Amniotic epithelial cell (primary cell): ENCODE data around the gene ACAT2.
A peak's percentile ranks its signal among the peaks of the same experiment; 100 is the strongest.
"Not testable (repeated sequence)": the region's sequence is repeated elsewhere in the genome, so short reads cannot be mapped to it uniquely, and the experiment has no call there.

Source experiments
- DNase-seq: peaks from one replicate; pipeline ENCODE4 v3.0.0-alpha.2; 2010; ENCODE audit warnings: low read depth

ACAT2 gene

DNA sequence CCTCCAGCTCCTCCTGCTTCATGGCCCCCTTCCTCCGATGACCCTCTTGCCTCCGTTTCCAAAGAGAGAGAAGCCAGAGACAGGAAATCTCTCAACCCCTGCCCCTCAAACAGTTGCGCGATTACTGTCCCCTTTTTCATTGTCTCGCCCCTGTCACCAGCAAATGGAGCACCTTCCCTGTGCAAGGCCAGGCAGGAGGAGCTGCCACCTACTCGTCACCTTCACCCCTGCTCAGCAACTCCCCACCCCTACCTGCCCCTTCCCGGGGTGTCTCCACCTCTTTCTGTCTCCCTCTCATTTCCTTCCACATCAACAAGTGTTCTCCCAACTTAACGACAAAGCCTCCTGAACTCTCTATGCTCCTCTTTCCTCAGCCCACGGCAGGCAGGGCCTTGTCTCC lies 51.9 kb downstream of the ACAT2 start:
- no peak for DNase-seq

DNA sequence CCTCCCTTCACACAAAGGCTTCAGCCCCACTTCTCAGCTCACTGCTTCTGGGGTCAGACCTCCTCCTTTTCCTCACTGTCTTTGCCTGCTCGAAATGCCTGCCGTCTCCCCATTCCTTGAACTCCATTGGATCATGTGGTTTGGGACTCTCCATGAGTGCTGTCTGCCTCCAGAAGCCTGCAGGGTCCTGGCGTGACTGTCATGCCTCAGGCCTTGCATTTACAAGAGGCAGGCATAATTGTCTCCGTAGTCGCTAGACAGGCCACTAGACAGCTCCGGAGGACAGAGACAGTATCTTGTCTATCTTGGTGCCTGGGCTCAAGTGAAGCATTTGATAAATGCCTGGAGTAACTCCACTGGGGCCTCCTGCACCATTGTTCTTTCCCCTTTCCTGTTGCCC lies 53.6 kb downstream of the ACAT2 start:
- no peak for DNase-seq

DNA sequence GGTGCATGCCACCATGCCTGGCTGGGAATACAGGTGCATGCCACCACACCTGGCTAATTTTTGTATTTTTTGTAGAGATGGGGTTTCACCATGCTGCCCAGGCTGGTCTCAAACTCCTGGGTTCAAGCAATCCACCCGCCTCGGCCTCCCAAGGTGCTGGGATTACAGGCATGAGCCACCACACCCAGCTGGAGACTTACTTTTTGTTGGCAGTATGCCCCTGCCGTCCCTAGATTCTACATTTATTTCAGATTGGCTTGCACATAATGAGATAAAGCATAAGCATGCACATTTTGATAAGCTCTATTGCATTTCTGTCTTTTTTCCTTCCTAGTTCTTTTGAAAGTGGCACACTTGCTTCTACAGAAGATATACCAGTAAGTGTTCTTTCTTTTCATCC lies 54.9 kb downstream of the ACAT2 start:
- DNase-seq, result not testable (repeated sequence)

- no peak for DNase-seq
These were observed 56.3 kb downstream of the ACAT2 start for GRCh38 chr6:159817951-159818739.

GRCh38 chr6:159819098-159819497 lies 57.3 kb downstream of the ACAT2 start:
- no peak for DNase-seq

DNA sequence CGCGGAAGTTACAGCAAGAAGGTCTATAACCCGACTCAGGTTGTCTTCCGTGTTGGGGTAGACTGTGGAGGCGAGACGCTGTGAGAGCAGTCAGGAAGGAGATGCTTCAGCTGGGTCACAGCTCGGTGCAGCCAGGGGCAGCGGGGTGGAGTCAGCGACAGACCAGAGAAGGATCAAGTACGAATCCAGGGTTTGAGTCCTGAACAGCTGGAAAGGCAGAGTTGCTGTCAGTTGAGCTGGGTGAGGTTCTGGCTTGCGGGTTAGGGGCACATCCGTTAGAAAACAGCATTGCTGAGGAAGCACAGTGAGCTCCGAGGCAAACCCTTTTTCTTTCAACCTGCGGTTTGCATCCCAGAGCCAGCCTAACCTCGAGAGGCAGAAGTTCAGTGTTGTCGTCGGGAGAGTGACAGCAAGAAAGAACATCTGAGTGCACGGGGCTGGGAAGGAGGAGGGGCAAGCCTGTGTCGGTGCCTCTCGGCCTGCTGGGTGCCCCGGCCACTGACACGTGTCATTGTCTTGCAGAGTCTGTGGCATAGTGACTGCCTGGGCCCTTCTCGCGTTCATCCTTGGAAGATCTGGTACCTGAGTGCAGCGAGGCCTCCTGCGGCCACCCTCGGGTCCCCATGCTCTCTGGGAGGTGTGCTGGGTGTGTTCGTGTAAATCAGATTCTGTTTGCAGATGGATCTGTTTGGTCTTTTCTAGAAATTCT lies 58.2 kb downstream of the ACAT2 start:
- DNase-seq, result no peak

DNA sequence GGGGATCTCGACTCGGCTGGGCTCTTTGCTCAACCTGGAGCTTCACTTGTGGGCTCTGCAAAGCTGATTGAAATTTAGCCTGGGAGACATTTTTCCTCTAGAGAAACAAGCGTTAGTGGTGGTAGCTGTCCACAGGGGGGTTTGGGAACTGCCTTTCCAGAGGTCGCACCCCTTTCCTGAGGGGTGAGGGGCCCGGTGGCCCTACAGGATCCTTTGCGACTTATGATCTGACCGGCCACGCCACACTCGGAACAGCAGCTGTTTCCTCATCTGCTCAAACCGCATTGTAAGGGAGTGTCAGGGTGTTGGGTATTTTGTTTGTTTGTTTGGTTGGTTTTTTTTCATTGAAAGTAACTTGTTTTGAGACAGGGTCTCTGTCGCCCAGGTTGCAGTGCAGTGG lies 59.3 kb downstream of the ACAT2 start:
- DNase-seq, result no peak

DNA sequence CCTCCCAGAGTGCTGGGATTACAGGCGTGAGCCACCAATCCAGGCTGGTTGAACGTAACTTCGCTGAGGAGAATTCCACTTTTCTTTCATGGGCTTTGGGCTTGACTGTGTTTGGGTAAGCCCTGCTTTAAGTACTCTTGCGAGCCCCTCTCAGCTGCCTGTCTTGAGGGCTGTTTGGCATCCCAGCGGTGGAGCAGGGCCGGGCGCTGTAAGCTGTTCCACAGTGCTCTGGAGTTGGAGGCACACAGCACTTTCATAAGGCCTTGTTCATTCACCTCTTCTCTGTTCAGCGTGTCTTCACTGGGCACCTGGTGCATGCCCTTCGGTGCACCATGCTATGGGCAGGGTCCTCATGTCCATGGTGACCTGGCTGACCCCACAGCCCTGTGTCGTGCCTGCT lies 59.9 kb downstream of the ACAT2 start:
- DNase-seq, result no peak

DNA sequence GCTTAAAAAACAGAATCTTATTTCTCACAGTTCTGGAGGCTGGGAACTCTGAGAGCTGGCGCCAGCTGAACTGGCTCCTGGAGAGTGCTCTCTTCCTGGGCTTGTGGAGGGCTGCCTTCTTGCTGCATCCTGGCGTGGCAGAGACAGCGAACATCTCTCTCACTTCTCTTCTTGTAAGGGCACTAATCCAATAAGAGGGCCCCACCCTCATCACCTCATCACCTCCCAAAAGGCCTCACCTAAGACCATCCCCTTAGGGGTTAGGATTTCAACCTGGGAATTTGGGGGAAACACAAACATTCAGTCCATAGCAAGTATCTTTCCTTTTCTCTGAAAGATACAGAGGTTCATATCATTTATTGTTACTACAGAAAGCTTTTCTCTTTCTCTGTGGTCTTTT lies 62.1 kb downstream of the ACAT2 start:
- DNase-seq, result no peak

GRCh38 chr6:159824690-159825089 lies 62.8 kb downstream of the ACAT2 start:
- DNase-seq, result not testable (repeated sequence)

GRCh38 chr6:159826004-159826403 lies 64.2 kb downstream of the ACAT2 start:
- DNase-seq, result no peak

DNA sequence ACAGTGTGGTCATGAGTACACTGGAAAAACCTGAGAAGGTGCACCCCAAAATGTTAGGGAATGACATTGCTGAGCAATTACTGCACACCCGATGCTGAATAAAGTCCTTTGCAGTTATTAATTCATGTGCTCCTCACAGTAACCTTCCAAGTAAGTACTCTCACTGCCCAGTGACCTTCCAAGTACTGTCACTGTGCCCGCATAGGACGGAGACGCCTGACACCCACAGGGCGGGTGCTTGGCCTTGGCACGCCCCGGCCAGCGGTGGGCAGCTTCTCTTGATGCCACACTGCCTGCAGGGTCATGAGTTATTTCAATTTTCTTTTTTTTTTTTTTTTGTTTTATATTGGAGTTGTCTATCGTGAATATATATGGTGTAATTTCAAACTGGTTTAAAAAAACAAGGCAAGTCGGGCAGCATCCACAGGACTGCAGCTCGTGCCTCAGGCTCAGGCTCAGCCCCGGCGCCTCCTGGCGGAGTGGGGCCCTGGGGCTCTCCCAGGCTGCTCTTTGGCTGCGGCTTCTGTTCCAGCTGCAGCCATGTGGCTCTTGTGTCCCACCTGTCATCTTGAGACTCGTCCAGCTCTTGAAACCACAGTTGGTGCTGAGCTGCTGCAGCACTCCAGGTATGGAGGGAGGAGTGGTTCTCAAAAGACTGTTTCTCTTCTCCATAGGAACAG lies 65.3 kb downstream of the ACAT2 start:
- DNase-seq, result no peak

DNA sequence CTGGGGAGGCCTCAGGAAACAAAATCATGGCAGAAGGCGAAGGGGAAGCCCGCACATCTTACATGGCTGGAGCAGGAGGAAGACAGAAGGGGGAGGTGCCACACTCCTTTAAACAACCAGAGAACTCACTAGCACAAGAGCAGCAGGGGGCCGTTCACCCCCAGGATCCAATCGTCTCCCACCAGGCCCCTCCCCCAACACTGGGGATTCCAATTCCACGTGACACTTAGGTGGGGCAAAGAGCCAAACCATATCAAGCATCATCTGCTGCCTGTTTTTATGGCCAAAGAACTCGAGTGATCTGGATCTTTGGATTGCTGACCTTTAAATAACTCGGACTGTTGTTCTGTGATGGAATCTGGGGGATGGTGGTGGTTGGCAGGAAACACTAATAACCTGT lies 66.2 kb downstream of the ACAT2 start:
- peak; percentile 17 for DNase-seq
